DOHH2 (cell line): Measurements from ENCODE around the gene OR2T1.
"Not testable (repeated sequence)": the region's sequence is repeated elsewhere in the genome, so short reads cannot be mapped to it uniquely, and the experiment has no call there.

ENCODE experiments used
- CTCF ChIP-seq: fragments of 200-600 bp; sonication (generic); IDR thresholded peaks from one replicate; pipeline ENCODE4 v1.5.1; 2014; ENCODE audit warnings: antibody characterized with exemption, mild to moderate bottlenecking, low read depth, low read length; ENCODE audit not compliant: poor library complexity, severe bottlenecking
- EZH2phosphoT487 ChIP-seq: fragments of 200-600 bp; sonication (generic); IDR thresholded peaks from 2 replicates; pipeline ENCODE4 v1.6.1; 2017; ENCODE audit warnings: borderline replicate concordance, mild to moderate bottlenecking, antibody characterized with exemption, low read length, moderate library complexity, mixed read lengths

- TF ChIP-seq CTCF, EZH2phosphoT487: not testable (repeated sequence)
These were observed 25.3 kb downstream of the OR2T1 start for GRCh38 chr1:248428192-248428533.
